ENCODE data around the gene RPS8. TPM values are rescaled to one million over a fixed set of nuclear protein-coding genes. Genes with fewer than 3 reads are reported as not detected.
A peak's percentile ranks its signal among the peaks of the same experiment; 100 is the strongest.

Gene RPS8
- total RNA-seq, 2 donors from 2014 or later = 2,014 to 2,050 TPM

GRCh38 chr1:44807364-44808062 lies 32.2 kb downstream of the RPS8 start:
- peaks cover 33% of the 10 kb centered on the region for H3K4me1 Mint-ChIP-seq
- H3K9ac ChIP-seq (ENCODE audit: extremely low read depth, low read length, poor library complexity, severe bottlenecking) = peak overlapping the region; percentile 59
- no peak overlapping the region for H3K4me3 ChIP-seq (ENCODE audit: low read length)

GRCh38 chr1:44808063-44808937 lies 33.0 kb downstream of the RPS8 start, which contains the start of gene BTBD19:
Gene BTBD19, plus strand, starts transcription at chr1:44808523. Its CDS starts 298 bp downstream, at chr1:44808821.
- H3K27ac ChIP-seq (ENCODE audit: low read depth, low read length) = peak within 1 kb of the TSS; percentile 87
- H3K4me1 ChIP-seq (ENCODE audit: control insufficient read depth, insufficient read depth, low read length) = peaks cover 32% of the 10 kb centered on the region
- DNase-seq = peak; percentile 94
- no peaks in the 10 kb centered on the region for H3K27me3 ChIP-seq (ENCODE audit: control insufficient read depth, insufficient read depth, low read length, poor library complexity, severe bottlenecking)
- peak within 1 kb of the TSS; percentile 59 for H3K9ac ChIP-seq (ENCODE audit: extremely low read depth, low read length, poor library complexity, severe bottlenecking)
- peak within 1 kb of the TSS; percentile 67 for H3K4me3 ChIP-seq (ENCODE audit: low read length)
- H3K9me3 Mint-ChIP-seq = no peaks in the 10 kb centered on the region
- peaks cover 33% of the 10 kb centered on the region for H3K4me1 Mint-ChIP-seq
- peaks cover 22% of the 10 kb centered on the region for H3K36me3 ChIP-seq (ENCODE audit: control insufficient read depth, insufficient read depth, low read length)
- 37 to 43% methylated on average over 18 to 23 of the region's 23 CpGs for WGBS, 2 experiments (ENCODE audit: insufficient coverage in 1 of 2, insufficient read length in 1 of 2)
- peaks cover 9% of the 10 kb centered on the region for H3K36me3 Mint-ChIP-seq (ENCODE audit: low read depth)
- no peaks in the 10 kb centered on the region for H3K9me3 ChIP-seq (ENCODE audit: control insufficient read depth, low read length)
- TF ChIP-seq CTCF (conservative IDR thresholded peaks at IDR 0.05) = no peak
- H3K4me3 Mint-ChIP-seq = peak within 1 kb of the TSS; percentile 51
- H3K27ac Mint-ChIP-seq = peak within 1 kb of the TSS; percentile 99
- H3K27me3 Mint-ChIP-seq (ENCODE audit: insufficient read depth) = peaks cover 5% of the 10 kb centered on the region

More at GRCh38 chr1:44807364-44808062, 32.2 kb downstream of the RPS8 start:
- TF ChIP-seq CTCF (conservative IDR thresholded peaks at IDR 0.05) = no peak
- peak overlapping the region; percentile 51 for H3K4me3 Mint-ChIP-seq
- Histone ChIP-seq H3K27me3 (ENCODE audit: control insufficient read depth, insufficient read depth, low read length, poor library complexity, severe bottlenecking) (no peaks in the 10 kb centered on the region), H3K9me3 (ENCODE audit: control insufficient read depth, low read length) (no peaks in the 10 kb centered on the region), H3K27ac (ENCODE audit: low read depth, low read length) (peak overlapping the region; percentile 87), H3K4me1 (ENCODE audit: control insufficient read depth, insufficient read depth, low read length) (peaks cover 35% of the 10 kb centered on the region), H3K36me3 (ENCODE audit: control insufficient read depth, insufficient read depth, low read length) (peaks cover 27% of the 10 kb centered on the region)
- H3K27me3 Mint-ChIP-seq (ENCODE audit: insufficient read depth) = peaks cover 5% of the 10 kb centered on the region
- 38 to 58% methylated on average over 8 to 16 of the region's 16 CpGs for WGBS, 2 experiments (ENCODE audit: insufficient coverage in 1 of 2, insufficient read length in 1 of 2)
- H3K9me3 Mint-ChIP-seq = no peaks in the 10 kb centered on the region
- peaks cover 9% of the 10 kb centered on the region for H3K36me3 Mint-ChIP-seq (ENCODE audit: low read depth)
- H3K27ac Mint-ChIP-seq = peak overlapping the region; percentile 99
- peak; percentile 98 for DNase-seq

All from endodermal cell (in vitro differentiated cells).